Osteocyte (in vitro differentiated cells): ENCODE results near the gene SLC14A1. TPM values are rescaled to one million over a fixed set of nuclear protein-coding genes. Genes with fewer than 3 reads are reported as not detected.

ENCODE experiments used
- DNase-seq: peaks from one replicate; pipeline ENCODE4 v3.0.0; 2021; ENCODE audit warnings: mixed read lengths; ENCODE audit not compliant: unreplicated experiment; ENCODE audit errors: extremely low spot score
- H3K27ac Mint-ChIP-seq: one replicate; pipeline ENCODE4 v1.8.0; 2021; ENCODE audit warnings: mild to moderate bottlenecking, mixed read lengths; ENCODE audit not compliant: unreplicated experiment
- H3K27me3 Mint-ChIP-seq: one replicate; pipeline ENCODE4 v1.8.0; 2021; ENCODE audit warnings: mixed read lengths; ENCODE audit not compliant: unreplicated experiment
- H3K36me3 Mint-ChIP-seq: one replicate; pipeline ENCODE4 v1.8.0; 2021; ENCODE audit warnings: mixed read lengths; ENCODE audit not compliant: unreplicated experiment
- H3K4me1 Mint-ChIP-seq: one replicate; pipeline ENCODE4 v1.8.0; 2021; ENCODE audit warnings: mixed read lengths; ENCODE audit not compliant: unreplicated experiment
- H3K4me3 Mint-ChIP-seq: one replicate; pipeline ENCODE4 v1.8.0; 2021; ENCODE audit warnings: mild to moderate bottlenecking, moderate library complexity, mixed read lengths; ENCODE audit not compliant: unreplicated experiment
- H3K9me3 Mint-ChIP-seq: one replicate; pipeline ENCODE4 v1.8.0; 2021; ENCODE audit warnings: mixed read lengths; ENCODE audit not compliant: unreplicated experiment
- total RNA-seq: library from RNA; stranded (reverse); gene quantifications from 2 replicates; pipeline ENCODE4 v1.2.1, GENCODE V29; 2021
- TF ChIP-seq, protein P1 (sequence below): fragments of 200-600 bp; sonication (generic); IDR thresholded peaks from 2 replicates; pipeline ENCODE4 v1.5.0; 2021; ENCODE audit warnings: antibody characterized with exemption, mild to moderate bottlenecking, moderate library complexity

Gene SLC14A1
- total RNA-seq, 1 donor from 2014 or later = 0.24 TPM

GRCh38 chr18:45761512-45762114 is 37.6 kb downstream of the SLC14A1 start:
- Mint-ChIP-seq H3K27me3 (no peaks in the 10 kb centered on the region), H3K4me3 (no peak overlapping the region), H3K4me1 (peaks cover 4% of the 10 kb centered on the region), H3K9me3 (no peaks in the 10 kb centered on the region), H3K27ac (no peak overlapping the region), H3K36me3 (no peaks in the 10 kb centered on the region)
- TF ChIP-seq, protein P1, sequence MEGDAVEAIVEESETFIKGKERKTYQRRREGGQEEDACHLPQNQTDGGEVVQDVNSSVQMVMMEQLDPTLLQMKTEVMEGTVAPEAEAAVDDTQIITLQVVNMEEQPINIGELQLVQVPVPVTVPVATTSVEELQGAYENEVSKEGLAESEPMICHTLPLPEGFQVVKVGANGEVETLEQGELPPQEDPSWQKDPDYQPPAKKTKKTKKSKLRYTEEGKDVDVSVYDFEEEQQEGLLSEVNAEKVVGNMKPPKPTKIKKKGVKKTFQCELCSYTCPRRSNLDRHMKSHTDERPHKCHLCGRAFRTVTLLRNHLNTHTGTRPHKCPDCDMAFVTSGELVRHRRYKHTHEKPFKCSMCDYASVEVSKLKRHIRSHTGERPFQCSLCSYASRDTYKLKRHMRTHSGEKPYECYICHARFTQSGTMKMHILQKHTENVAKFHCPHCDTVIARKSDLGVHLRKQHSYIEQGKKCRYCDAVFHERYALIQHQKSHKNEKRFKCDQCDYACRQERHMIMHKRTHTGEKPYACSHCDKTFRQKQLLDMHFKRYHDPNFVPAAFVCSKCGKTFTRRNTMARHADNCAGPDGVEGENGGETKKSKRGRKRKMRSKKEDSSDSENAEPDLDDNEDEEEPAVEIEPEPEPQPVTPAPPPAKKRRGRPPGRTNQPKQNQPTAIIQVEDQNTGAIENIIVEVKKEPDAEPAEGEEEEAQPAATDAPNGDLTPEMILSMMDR = no peak
- DNase-seq = no peak

DNA sequence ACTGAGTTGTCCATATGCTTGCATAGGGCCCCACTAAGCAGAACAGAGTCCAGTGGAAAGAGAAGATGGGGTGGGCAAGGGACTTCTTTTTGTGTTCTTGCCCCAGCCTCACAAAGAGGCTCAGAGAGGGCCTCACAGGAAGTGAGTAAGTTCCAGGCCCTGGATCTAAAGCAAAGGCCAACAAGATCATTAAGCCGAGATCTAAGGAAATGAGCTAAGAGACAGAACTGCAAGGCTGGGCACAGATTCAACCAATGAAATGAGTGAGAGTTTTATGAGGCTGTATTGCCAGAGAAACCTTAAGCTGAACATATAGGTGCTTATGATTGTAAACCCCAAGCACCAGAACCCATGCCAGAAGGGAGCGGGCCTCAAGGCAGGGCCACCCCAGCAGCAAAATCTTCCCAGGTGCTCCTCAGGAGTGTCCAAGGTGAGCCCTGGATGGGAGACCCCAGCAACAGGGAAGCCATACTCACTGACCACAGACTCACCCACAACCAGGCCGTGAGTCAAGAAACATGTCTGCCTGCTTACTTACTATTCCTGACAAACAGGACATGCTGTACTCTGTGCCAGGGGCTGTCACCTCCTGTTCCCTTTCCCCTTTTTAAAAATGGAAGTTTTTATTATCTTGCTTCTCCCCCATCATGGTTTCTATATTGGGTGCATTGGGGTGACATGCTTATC is 40.2 kb downstream of the SLC14A1 start:
- peaks cover 3% of the 10 kb centered on the region for H3K4me1 Mint-ChIP-seq
- H3K9me3 Mint-ChIP-seq = no peaks in the 10 kb centered on the region
- H3K27ac Mint-ChIP-seq = no peak overlapping the region
- DNase-seq = no peak
- no peak overlapping the region for H3K4me3 Mint-ChIP-seq
- H3K36me3 Mint-ChIP-seq = no peaks in the 10 kb centered on the region
- TF ChIP-seq, protein P1 = no peak
- no peaks in the 10 kb centered on the region for H3K27me3 Mint-ChIP-seq

GRCh38 chr18:45765796-45766195 is 41.8 kb downstream of the SLC14A1 start:
- no peaks in the 10 kb centered on the region for H3K9me3 Mint-ChIP-seq
- H3K27ac Mint-ChIP-seq = no peak overlapping the region
- no peak for DNase-seq
- peaks cover 3% of the 10 kb centered on the region for H3K4me1 Mint-ChIP-seq
- TF ChIP-seq, protein P1 = no peak
- H3K27me3 Mint-ChIP-seq = no peaks in the 10 kb centered on the region
- H3K36me3 Mint-ChIP-seq = no peaks in the 10 kb centered on the region
- H3K4me3 Mint-ChIP-seq = no peak overlapping the region

DNA sequence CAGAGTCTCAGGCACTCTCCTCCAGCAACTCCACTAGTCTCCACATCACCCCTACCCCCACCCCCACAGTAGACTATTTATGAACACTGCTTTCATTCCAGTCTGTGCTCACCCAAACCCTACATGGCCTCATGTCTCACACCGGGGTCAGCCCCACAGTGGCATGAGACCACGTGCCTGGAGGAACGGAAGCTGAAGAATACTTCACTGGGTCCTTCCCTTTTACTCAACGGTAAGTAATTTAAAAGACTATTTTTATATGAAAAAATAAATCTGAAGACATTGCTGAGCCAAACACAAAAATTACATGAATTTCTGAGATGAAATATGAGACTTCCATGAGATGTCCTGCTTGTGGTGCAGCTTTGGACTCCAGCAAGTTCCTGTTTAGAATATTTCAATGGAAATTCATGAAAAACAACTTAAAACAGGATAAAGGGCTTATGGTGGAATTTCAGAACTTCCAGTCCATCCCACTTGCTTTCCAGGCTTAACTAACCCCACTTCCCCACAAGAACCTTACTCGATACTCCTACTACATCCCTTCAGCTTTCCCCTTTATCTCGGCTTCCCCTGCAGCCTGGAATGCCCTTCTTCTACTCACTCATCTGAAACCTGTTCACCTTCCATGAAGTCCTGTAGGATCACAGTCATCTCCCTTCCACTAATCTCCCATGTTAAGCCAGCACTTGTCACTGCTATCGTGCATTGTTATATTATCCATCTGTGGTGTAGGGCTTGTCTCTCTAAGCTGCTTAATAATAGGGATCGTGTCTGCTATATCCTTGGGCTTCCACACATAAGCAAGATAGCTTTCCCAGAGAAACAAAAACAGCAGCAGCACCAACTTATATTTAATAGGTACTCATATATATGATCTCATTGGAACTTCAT is 47.9 kb downstream of the SLC14A1 start:
- peak overlapping the region; percentile 75 for H3K27ac Mint-ChIP-seq
- H3K27me3 Mint-ChIP-seq = no peaks in the 10 kb centered on the region

More for the DNA sequence above, 47.9 kb downstream of the SLC14A1 start:
- peaks cover 17% of the 10 kb centered on the region for H3K4me1 Mint-ChIP-seq
- H3K36me3 Mint-ChIP-seq = no peaks in the 10 kb centered on the region
- no peaks in the 10 kb centered on the region for H3K9me3 Mint-ChIP-seq
- no peak for DNase-seq
- H3K4me3 Mint-ChIP-seq = no peak overlapping the region
- TF ChIP-seq, protein P1 = no peak
